ENCODE results near the gene OR2V1. TPM values are rescaled to one million over a fixed set of nuclear protein-coding genes. Genes with fewer than 3 reads are reported as not detected.

OR2V1 gene
- total and polyA plus RNA-seq, 2 of the 4 experiments (the other 2 are of a cell fraction): not detected

DNA sequence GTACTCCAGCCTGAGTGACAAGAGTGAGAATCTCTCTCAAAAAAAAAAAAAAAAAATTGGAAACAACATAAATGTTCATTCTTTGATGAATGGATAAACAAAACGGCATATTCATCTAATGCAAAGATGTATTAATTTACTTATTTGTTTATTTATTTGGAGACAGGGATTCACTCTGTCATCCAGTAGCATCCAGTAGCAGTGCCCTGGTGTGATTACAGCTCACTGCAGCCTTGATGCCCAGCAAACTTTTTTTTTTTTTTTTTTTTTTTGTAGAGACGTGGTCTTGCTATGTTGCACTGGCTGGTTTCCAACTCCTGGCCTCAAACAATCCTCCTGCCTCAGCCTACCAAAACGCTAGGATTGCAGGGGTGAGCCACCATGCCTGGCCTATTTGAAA, 40.8 kb upstream of the OR2V1 start:
- Histone ChIP-seq H4K8ac (ENCODE audit: low read depth in 2 of 2, low read length in 2 of 2) (no peak overlapping the region), H2BK15ac (ENCODE audit: low read depth, low read length) (no peak overlapping the region), H3K56ac (ENCODE audit: extremely low read depth, insufficient read depth, low read length) (no peak overlapping the region), H3K4ac (ENCODE audit: low read depth, low read length) (no peak overlapping the region), H3K4me2 (ENCODE audit: low read depth, low read length) (no peak overlapping the region), H3K36me3 (ENCODE audit: control insufficient read depth, insufficient read depth, low read length) (no peaks in the 10 kb centered on the region), H4K5ac (ENCODE audit: low read depth, low read length) (no peak overlapping the region), H3K18ac (ENCODE audit: low read depth, low read length) (no peak overlapping the region), H3K14ac (replicated peaks; ENCODE audit: low read depth, low read length) (no peak overlapping the region), H3K27me3 (ENCODE audit: control insufficient read depth, insufficient read depth, low read length) (no peaks in the 10 kb centered on the region), H2AFZ (replicated peaks; ENCODE audit: low read length, poor library complexity) (no peak overlapping the region), H2AK9ac (replicated peaks; ENCODE audit: low read depth, low read length, poor library complexity) (no peak overlapping the region), H3K27ac (ENCODE audit: insufficient read depth, low read length) (no peak overlapping the region), H3K9me3 (ENCODE audit: control insufficient read depth, insufficient read depth, low read length) (no peaks in the 10 kb centered on the region), H3K79me1 (ENCODE audit: low read depth in 1 of 2, low read length in 2 of 2) (no peaks in the 10 kb centered on the region), H2BK120ac (ENCODE audit: low read depth, low read length) (no peak overlapping the region), H3K23ac (ENCODE audit: low read depth, low read length) (no peak overlapping the region), H2BK5ac (ENCODE audit: low read depth, low read length, poor library complexity, severe bottlenecking) (no peak overlapping the region), H2BK20ac (ENCODE audit: low read depth, low read length) (no peak overlapping the region), H4K20me1 (ENCODE audit: insufficient read depth, low read length) (no peaks in the 10 kb centered on the region), H4K91ac (ENCODE audit: insufficient read depth, low read depth, low read length) (no peak overlapping the region), H3K4me3 (ENCODE audit: insufficient read depth, low read depth, low read length) (no peak overlapping the region), H3K4me1 (ENCODE audit: control insufficient read depth, insufficient read depth, low read length) (peaks cover 4% of the 10 kb centered on the region; the same call in 1 of the 2 replicates), H2AK5ac (ENCODE audit: low read depth, low read length) (no peak overlapping the region), H3K9ac (ENCODE audit: low read depth, low read length) (no peak overlapping the region), H3K9me1 (ENCODE audit: insufficient read depth, low read length) (peaks cover 2% of the 10 kb centered on the region; the same call in 1 of the 2 replicates)
- WGBS, 2 experiments (ENCODE audit: extremely low coverage in 2 of 2, insufficient read length in 1 of 2): no CpG with 5 or more reads among the region's 3 CpGs
- ATAC-seq (ENCODE audit: low read depth): no peak
- no peak for DNase-seq
- ChIA-PET POLR2A (ENCODE audit: unreplicated experiment) (no interaction called here), CTCF (interaction anchor here (1.4 kb wide), 1 partner anchor 13 kb away, joined by 3 read pairs; no protein-coding TSS in a partner anchor)
- BruUV-seq (replicated peaks): no TSS peak
- intact Hi-C loops (cut with micrococcal nuclease) (no loop called here), in situ Hi-C loops (cut with MboI; ENCODE audit: low sequenced_read_pairs) (no loop called here), dilution Hi-C loops (cut with HindIII; ENCODE audit: low sequenced_read_pairs, unreplicated experiment) (no loop called here)
- TF ChIP-seq RAD21 (IDR thresholded peaks at IDR 0.05; ENCODE audit: low read length) (no peak), MAZ (IDR thresholded peaks at IDR 0.05; ENCODE audit: borderline replicate concordance, low read depth, low read length) (no peak), RFX5 (IDR thresholded peaks at IDR 0.05; ENCODE audit: low read depth, low read length) (no peak), SMC3 (IDR thresholded peaks at IDR 0.05; ENCODE audit: low read depth, low read length) (no peak), FOS (IDR thresholded peaks at IDR 0.05; ENCODE audit: low read depth, low read length) (no peak), NFE2L2 (IDR thresholded peaks at IDR 0.05; ENCODE audit: low read depth, low read length) (no peak), MAFK (IDR thresholded peaks at IDR 0.05; ENCODE audit: low read depth, low read length) (no peak), BHLHE40 (IDR thresholded peaks at IDR 0.05; ENCODE audit: low read depth, low read length) (no peak), MXI1 (IDR thresholded peaks at IDR 0.05; ENCODE audit: borderline replicate concordance, low read depth, low read length) (no peak)
- TF ChIP-seq, protein P1, sequence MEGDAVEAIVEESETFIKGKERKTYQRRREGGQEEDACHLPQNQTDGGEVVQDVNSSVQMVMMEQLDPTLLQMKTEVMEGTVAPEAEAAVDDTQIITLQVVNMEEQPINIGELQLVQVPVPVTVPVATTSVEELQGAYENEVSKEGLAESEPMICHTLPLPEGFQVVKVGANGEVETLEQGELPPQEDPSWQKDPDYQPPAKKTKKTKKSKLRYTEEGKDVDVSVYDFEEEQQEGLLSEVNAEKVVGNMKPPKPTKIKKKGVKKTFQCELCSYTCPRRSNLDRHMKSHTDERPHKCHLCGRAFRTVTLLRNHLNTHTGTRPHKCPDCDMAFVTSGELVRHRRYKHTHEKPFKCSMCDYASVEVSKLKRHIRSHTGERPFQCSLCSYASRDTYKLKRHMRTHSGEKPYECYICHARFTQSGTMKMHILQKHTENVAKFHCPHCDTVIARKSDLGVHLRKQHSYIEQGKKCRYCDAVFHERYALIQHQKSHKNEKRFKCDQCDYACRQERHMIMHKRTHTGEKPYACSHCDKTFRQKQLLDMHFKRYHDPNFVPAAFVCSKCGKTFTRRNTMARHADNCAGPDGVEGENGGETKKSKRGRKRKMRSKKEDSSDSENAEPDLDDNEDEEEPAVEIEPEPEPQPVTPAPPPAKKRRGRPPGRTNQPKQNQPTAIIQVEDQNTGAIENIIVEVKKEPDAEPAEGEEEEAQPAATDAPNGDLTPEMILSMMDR (conservative IDR thresholded peaks at IDR 0.05; ENCODE audit: low read depth, low read length): no peak
